GM12892 (cell line): ENCODE measurements around the gene LHFPL3.
A peak's percentile ranks its signal among the peaks of the same experiment; 100 is the strongest.

Experiments
- DNase-seq: peaks from one replicate; pipeline ENCODE4 v3.0.0; 2011; ENCODE audit not compliant: insufficient read length
- FAIRE-seq: peaks from 2 replicates; lab custom pipeline; 2011; peaks lifted over from hg19 to GRCh38; lab: Jason Lieb, UNC
- POLR2A ChIP-seq: IDR thresholded peaks from 2 replicates; pipeline ENCODE4 v1.6.1; 2011; ENCODE audit warnings: low read depth, low read length, control low read depth
- POLR2AphosphoS5 ChIP-seq: IDR thresholded peaks from 2 replicates; pipeline ENCODE4 v1.6.1; 2011; ENCODE audit warnings: low read depth, low read length, control low read depth
- TAF1 ChIP-seq: IDR thresholded peaks from 2 replicates; pipeline ENCODE4 v1.6.1; 2011; ENCODE audit warnings: low read depth, mild to moderate bottlenecking, control low read depth, low read length, borderline replicate concordance

LHFPL3 gene

DNA sequence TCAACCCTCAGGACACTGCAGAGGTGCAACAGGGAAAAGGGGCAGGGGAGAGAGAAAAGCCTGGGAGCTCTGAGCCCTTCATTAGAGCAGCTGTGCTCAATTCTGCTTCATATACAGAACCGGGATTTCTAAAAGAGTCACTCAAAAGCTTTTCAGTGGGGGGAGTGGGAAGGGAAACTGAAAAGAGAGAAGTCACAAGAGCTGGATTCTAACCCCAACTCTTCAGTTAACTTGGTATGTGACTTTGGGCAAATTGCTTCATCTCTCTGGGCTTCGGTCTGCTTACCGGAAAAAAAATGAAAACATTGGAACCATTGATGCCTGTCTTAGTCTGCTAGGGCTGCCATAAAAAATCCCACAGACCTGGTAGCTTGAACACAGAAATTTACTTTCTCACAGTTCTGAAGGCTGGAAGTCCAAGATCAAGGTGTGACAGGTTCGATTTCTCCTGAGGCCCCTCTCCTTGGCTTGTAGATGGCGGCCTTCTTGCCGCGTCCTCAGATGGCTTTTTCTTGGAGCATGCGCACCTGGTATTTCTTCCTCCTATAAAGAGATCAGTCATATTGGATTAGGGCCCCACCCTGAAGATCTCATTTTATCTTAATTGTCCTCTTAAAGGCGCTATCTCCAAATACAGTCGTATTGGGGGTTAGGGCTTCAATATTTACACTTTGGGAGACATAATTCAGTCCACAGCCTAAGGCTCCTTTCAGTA is 567.3 kb downstream of the LHFPL3 start:
- peak; percentile 65 for FAIRE-seq
- TF ChIP-seq POLR2AphosphoS5 (no peak), TAF1 (no peak), POLR2A (no peak)
- DNase-seq = no peak

DNA sequence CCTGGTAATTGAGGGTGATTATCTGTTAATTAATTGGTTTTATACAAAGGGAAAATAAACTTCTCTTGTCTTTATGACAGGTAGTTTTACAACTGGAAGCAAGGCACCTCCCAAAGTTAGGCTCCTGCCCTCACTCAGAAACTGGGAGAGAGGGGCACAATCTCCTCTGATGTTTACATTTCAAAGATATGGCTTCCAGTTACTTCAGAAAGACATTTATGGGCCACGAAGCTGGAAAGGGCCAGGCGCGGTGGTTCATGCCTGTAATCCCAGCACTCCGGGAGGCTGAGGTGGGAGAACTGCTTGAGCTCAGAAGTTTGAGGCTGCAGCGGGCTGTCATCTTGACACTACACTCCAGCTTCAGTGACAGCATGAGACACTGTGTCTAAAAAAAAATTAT is 570.0 kb downstream of the LHFPL3 start:
- TF ChIP-seq TAF1 (no peak), POLR2A (no peak), POLR2AphosphoS5 (no peak)
- no peak for FAIRE-seq
- no peak for DNase-seq

DNA sequence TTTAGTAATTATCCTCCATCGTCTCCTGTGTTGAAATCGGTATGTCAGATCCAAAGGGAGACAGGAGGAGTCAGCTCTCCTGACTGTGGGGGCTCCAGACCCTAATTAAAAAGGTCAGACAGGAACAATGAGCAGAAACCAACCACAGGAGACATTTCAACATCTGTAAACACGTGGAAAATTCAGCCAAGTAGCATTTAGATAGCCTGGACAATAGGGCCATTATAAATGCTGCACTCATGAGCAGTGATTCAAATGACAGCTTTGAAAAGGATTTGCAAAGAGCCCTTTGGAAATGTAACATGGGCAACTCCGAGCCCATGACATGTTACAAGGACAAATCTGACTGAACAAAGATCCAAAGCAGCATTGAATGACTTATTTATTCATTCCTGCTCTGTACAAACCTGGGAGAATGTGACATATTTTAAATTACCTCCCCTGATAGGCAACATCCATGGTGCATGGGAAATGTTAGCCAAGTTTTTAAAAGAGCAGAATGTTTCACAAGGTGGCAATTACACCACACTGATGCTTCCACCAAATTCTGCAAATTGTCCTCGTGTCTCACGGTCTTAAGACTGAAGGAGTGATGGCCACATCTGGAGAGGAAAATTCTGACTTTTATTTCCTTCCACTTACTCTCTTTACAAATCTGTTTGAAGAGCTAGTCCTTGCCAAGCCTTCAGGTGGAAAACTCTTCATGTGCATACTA is 572.3 kb downstream of the LHFPL3 start:
- no peak for DNase-seq
- TF ChIP-seq POLR2AphosphoS5 = no peak
- no peak for TF ChIP-seq POLR2A
- TF ChIP-seq TAF1 = no peak
- FAIRE-seq = no peak

DNA sequence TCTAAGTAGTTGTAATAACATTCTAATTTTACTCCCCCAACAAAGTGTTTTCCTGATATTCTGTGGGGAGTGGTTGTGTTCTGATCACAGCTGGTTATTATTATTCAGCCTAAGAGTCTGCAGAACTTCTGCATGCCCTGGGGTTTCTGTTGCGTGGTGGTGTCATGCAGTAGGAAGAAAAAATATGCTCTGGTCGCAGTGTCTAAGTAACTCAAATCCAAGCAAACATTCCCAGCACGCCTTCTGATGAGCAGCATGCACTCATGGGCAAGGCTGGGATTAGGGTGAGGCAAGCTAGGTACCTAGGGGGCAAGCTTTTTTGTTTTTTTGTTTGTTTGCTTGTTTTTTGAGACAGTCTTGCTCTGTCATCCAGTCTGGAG is 572.8 kb downstream of the LHFPL3 start:
- TF ChIP-seq POLR2A (no peak), TAF1 (no peak), POLR2AphosphoS5 (no peak)

DNA sequence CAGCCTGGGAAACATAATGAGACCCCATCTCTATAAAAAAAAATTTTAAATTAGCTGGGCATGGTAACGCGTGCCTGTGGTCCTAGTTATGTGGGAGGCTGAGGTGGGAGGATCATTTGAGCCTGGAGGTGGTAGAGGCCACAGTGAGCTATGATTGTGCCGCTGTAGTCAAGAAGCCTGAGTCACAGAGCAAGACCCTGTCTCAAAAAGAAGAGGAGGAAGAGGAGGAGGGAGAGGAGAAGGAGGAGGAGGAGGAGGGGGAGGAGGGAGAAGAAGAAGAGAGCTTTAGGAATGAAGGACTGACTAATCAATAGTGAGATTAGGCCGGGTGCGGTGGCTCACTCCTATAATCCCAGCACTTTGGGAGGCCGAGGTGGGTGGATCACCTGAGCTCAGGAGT is 573.8 kb downstream of the LHFPL3 start:
- no peak for FAIRE-seq

More for the DNA sequence above, 572.8 kb downstream of the LHFPL3 start:
- no peak for DNase-seq
- no peak for FAIRE-seq

DNA sequence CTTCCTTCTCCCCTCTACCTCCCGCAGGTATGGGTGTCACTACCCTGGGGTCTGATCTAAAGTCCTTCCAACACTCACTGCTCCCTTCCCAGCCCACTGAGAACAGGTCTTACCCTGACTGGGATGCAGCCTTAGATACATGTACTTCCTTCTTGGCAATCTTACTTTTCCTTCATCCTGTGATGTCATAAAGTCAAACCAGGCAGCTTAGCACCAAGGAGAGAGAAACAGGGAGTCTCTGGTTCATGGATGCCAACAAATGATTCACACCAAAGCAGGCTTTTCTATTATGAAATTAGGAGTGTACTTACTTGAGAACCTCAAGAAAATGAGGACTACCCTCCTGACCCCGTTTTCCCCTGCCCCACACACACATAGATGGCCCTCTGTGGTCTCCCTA is 574.6 kb downstream of the LHFPL3 start:
- TF ChIP-seq POLR2A (no peak), TAF1 (no peak), POLR2AphosphoS5 (no peak)
- DNase-seq = no peak
- no peak for FAIRE-seq

More for the DNA sequence above, 573.8 kb downstream of the LHFPL3 start:
- TF ChIP-seq POLR2A = no peak
- no peak for TF ChIP-seq POLR2AphosphoS5
- TF ChIP-seq TAF1 = no peak
- DNase-seq = no peak

DNA sequence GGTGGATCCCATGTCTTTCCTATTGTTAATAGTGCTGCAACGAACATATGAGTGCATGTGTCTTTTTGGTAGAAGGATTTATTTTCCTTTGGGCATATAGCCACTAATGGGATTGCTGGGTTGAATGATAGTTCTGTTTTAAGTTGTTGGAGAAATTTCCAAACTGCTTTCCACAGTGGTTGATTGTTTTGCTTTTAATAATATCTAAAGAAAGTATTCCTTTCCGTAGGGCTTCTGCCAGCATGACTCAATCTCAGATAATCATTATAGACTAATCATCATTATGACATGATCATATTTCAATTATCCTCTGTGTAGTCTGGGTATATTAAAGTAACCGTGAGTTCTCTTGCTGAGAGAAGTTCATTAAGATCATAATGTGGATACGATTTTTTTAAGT is 575.4 kb downstream of the LHFPL3 start:
- no peak for DNase-seq
- no peak for FAIRE-seq
- TF ChIP-seq TAF1 (no peak), POLR2A (no peak), POLR2AphosphoS5 (no peak)

DNA sequence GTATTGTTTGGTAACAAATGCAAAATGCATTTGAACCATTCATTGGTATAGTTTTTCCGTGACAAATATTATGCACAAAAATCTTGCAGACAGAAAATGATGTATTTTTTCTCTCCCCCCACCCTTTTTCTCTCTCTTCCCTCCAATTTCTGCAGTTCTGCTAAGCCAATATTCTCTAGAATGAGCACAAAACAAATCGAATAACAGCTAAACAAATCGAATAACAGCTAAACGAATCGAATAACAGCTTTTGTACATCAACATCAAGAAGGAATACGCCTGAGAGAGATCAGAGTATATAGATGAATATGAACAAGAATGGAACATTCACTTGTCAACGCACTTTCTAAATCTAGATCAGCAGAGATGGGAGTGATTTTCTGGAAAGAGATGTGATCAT is 577.6 kb downstream of the LHFPL3 start:
- TF ChIP-seq TAF1 (no peak), POLR2AphosphoS5 (no peak), POLR2A (no peak)
- no peak for FAIRE-seq
- DNase-seq = no peak

DNA sequence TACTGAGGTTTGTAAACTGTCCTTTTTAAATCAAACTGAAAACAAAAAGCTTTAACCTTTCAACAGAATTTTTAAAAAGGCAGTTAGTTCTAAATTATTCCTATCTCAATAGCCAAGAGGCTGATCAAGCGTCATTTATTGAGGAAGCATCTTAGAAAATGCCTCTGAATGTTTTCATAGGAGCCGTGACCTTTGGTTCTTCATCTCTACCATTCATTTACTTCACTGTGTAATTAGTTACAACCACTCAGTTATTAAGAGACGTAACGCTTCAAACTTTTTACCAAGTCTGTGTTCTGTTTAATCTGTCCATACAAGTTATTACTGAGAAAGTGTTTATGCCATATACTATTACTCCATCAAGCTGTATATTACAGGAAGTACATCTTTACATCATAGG is 578.2 kb downstream of the LHFPL3 start:
- FAIRE-seq = no peak
- TF ChIP-seq TAF1 (no peak), POLR2AphosphoS5 (no peak), POLR2A (no peak)
- DNase-seq = no peak

DNA sequence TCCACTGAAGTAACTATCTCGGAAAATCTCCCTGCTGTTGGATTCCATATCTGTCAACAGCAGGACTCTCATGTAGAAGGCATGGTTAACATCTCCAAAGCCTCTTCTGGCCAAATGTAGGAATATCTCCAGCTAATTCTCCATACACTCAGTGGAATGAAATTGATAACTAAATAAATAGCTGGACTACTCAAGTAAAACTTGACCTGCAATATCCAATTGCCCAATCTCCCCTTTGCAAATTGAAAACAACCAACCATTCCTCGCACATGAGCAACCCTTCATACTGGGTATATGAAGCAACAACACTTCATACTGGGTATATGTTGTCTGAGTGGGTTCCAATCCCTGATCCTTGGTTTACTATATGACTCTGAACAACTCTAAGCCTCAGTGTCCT is 580.2 kb downstream of the LHFPL3 start:
- FAIRE-seq (peak; percentile 51), DNase-seq (no peak)
- TF ChIP-seq POLR2A = no peak

DNA sequence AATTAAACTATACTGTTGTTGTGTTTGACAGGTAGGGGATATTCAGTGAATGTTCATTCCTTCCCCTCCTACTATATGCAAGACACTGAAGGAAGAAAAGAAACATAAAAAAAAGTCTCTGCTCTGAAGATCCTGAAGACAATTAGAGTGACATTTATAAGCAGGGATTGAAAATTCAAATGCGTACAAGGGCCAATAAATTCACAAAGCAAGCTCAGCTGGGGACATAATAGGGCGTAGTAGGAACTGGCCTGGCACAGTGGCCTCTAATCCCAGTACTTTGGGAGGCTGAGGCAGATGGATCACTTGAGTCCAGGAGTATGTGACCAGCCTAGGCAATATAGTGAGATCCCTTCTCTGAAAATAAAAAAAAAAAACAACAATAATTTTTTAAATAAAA is 580.7 kb downstream of the LHFPL3 start:
- TF ChIP-seq TAF1 = no peak
- TF ChIP-seq POLR2AphosphoS5 = no peak
- no peak for TF ChIP-seq POLR2A
- FAIRE-seq = no peak
- no peak for DNase-seq

DNA sequence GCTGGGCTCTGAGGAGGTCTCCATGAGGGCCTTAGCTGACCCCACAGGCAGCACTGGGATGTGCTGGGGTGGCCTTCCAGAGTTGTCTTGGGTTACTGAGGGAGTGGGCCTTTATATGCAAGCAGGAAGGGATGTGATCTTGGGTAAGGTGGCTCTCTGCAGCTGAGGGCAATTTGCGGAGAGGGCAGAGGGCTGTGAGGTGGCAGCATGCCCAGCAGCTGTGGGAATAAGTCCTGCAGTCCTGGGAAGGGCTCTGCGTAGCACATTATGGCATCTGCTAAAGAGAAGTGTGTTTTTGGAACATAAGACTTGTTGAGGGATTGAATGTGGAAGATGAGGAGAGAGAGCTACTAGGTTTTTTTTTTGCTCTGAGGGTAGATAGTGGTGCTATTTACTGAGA is 586.0 kb downstream of the LHFPL3 start:
- FAIRE-seq (no peak), DNase-seq (no peak)
- TF ChIP-seq TAF1 = no peak
- TF ChIP-seq POLR2AphosphoS5 = no peak
- TF ChIP-seq POLR2A = no peak
